Esophagus squamous epithelium (tissue), 4 donors: ENCODE data around the gene CATSPER1.
A peak's percentile ranks its signal among the peaks of the same experiment; 100 is the strongest.

Source experiments
- POLR2A ChIP-seq, 4 donors: fragments of 450-650 bp; IDR thresholded peaks; one replicate each; pipeline ENCODE4 v1.6.1; 2017; ENCODE audit warnings: antibody characterized with exemption in 4 of 4, mild to moderate bottlenecking in 4 of 4, moderate library complexity in 3 of 4
- TF ChIP-seq, protein P1 (sequence below), 6 experiments: fragments of 450-650 bp in 4 of 6; fragments of 200-600 bp in 2 of 6; sonication (generic) in 2 of 6; IDR thresholded peaks; one replicate each; pipeline ENCODE4 v1.5.1; 2016 to 2019; ENCODE audit warnings: antibody characterized with exemption in 6 of 6, mild to moderate bottlenecking in 4 of 6, moderate library complexity in 4 of 6

DNA sequence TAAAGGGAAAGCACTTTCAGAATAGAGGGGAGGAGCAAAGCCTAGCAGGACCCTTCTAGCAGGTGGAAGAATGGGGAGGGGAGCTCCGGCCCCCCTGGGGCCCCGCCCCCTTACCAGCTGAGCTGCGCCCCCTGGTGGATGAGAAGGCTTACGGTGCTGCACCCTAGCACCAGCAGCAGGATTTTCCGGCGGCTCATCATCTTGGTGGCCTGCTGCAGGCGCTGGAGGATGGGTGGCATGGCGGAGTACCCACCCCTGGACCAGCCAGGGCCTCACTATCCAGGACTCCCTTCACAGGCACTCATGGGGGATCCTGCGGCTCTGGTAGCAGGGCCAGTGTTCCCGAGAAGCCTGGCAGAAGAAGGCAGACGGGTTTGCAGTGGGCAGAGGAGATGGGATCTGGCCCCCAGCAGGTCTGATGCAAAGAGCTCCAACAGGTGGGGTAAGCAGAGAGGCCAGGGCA lies 18.9 kb upstream of the CATSPER1 start:
- TF ChIP-seq, protein P1, sequence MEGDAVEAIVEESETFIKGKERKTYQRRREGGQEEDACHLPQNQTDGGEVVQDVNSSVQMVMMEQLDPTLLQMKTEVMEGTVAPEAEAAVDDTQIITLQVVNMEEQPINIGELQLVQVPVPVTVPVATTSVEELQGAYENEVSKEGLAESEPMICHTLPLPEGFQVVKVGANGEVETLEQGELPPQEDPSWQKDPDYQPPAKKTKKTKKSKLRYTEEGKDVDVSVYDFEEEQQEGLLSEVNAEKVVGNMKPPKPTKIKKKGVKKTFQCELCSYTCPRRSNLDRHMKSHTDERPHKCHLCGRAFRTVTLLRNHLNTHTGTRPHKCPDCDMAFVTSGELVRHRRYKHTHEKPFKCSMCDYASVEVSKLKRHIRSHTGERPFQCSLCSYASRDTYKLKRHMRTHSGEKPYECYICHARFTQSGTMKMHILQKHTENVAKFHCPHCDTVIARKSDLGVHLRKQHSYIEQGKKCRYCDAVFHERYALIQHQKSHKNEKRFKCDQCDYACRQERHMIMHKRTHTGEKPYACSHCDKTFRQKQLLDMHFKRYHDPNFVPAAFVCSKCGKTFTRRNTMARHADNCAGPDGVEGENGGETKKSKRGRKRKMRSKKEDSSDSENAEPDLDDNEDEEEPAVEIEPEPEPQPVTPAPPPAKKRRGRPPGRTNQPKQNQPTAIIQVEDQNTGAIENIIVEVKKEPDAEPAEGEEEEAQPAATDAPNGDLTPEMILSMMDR (IDR thresholded peaks at IDR 0.05): peak; percentile 77 to 95 (median 83)
- TF ChIP-seq POLR2A (IDR thresholded peaks at IDR 0.05): no peak
